ENCODE measurements around the gene WDR74. TPM values are rescaled to one million over a fixed set of nuclear protein-coding genes. Genes with fewer than 3 reads are reported as not detected.
"Not testable (repeated sequence)": the region's sequence is repeated elsewhere in the genome, so short reads cannot be mapped to it uniquely, and the experiment has no call there.

Gene WDR74
- total RNA-seq, 6 donors from 2014 or later = 31.5 to 56.6 (median 50.4) TPM

DNA sequence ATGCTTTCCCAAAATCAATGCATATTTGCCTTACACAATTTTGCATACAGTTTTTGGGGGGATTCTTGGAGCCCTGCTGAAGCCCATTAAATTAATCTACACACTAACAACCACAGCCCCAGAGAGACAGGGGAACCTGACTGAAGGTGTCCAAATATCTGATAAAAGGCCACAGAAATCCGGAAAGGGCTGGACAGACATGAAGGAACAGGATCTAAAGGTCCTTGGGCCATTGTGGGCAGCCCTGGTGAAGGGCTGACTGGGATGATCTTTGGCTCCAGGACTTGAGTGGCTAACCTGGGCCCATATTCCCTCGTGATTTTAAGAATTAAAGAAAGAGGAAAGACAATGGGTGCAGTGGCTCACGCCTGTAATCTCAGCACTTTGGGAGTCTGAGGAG lies 6.8 kb upstream of the WDR74 start:
- TF ChIP-seq POLR2A (IDR thresholded peaks at IDR 0.05) (no peak), EP300 (IDR thresholded peaks at IDR 0.05) (no peak), POLR2AphosphoS5 (IDR thresholded peaks at IDR 0.05) (no peak)
- TF ChIP-seq, protein P1, sequence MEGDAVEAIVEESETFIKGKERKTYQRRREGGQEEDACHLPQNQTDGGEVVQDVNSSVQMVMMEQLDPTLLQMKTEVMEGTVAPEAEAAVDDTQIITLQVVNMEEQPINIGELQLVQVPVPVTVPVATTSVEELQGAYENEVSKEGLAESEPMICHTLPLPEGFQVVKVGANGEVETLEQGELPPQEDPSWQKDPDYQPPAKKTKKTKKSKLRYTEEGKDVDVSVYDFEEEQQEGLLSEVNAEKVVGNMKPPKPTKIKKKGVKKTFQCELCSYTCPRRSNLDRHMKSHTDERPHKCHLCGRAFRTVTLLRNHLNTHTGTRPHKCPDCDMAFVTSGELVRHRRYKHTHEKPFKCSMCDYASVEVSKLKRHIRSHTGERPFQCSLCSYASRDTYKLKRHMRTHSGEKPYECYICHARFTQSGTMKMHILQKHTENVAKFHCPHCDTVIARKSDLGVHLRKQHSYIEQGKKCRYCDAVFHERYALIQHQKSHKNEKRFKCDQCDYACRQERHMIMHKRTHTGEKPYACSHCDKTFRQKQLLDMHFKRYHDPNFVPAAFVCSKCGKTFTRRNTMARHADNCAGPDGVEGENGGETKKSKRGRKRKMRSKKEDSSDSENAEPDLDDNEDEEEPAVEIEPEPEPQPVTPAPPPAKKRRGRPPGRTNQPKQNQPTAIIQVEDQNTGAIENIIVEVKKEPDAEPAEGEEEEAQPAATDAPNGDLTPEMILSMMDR (IDR thresholded peaks at IDR 0.05) = no peak

DNA sequence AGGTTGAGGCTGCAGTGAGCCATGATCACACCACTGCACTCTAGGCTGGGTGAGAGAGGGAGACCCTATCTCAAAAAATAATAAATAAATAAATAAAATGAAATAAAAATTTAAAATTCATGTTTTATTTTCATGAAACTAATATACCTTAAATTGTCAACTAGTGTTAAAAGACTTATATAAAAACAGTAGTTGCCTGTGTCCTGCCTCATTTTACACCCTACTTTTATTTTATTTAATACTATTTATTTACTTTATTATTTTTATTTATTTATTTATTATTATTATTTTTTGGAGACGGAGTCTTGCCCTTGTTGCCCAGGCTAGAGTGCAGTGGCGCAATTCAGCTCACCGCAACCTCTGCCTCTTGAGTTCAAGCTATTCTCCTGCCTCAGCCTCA lies 4.8 kb upstream of the WDR74 start:
- peaks cover 6 to 16% (median 10%) of the 10 kb centered on the region in 4 donors for H3K4me1 ChIP-seq
- H3K36me3 ChIP-seq = no peaks in the 10 kb centered on the region
- no peaks in the 10 kb centered on the region for H3K27me3 ChIP-seq
- no peak overlapping the region for H3K27ac ChIP-seq
- DNase-seq = no peak
- 97 to 98% methylated on average over 3 of the region's 3 CpGs for WGBS, 2 donors
- no peak for TF ChIP-seq EP300 (IDR thresholded peaks at IDR 0.05)
- TF ChIP-seq POLR2A (IDR thresholded peaks at IDR 0.05) = no peak
- TF ChIP-seq, protein P1 (IDR thresholded peaks at IDR 0.05) = no peak
- no peak overlapping the region for H3K4me3 ChIP-seq
- no peaks in the 10 kb centered on the region for H3K9me3 ChIP-seq
- ATAC-seq (ENCODE audit: low FRiP score in 2 of 2) = no peak

More for the DNA sequence above, 6.8 kb upstream of the WDR74 start:
- Histone ChIP-seq H3K4me3 (no peak overlapping the region), H3K4me1 (peaks cover 6 to 11% (median 7%) of the 10 kb centered on the region in 4 donors), H3K27me3 (no peaks in the 10 kb centered on the region), H3K27ac (no peak overlapping the region), H3K36me3 (peaks cover 0 to under 1% (median 0%) of the 10 kb centered on the region in 4 donors), H3K9me3 (no peaks in the 10 kb centered on the region)
- ATAC-seq (ENCODE audit: low FRiP score in 2 of 2) = no peak
- WGBS, 2 donors = 83 to 91% methylated on average over 3 of the region's 3 CpGs
- DNase-seq = no peak

DNA sequence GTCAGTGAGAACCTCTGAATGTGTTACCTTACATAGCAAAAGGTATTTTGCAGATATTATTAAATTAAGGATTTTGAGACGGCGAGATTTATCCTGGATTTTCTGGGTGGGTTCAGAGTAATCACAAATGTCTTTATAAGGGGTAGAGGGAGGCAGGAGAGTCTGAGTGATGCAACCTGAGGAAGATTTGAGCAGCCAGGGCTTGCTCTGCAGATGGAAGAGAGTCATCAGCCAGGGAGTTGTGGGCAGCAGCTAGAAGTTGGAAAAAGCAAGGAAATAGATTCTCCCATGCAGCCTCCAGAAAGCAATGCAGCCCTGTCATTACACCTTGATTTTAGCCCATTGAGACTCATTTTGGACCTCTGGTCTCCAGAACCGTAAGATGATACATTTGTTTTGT lies 4.1 kb upstream of the WDR74 start:
- Histone ChIP-seq H3K27me3 (no peaks in the 10 kb centered on the region), H3K4me3 (no peak overlapping the region), H3K36me3 (no peaks in the 10 kb centered on the region), H3K4me1 (peaks cover 12 to 23% (median 16%) of the 10 kb centered on the region in 4 donors), H3K9me3 (no peaks in the 10 kb centered on the region), H3K27ac (no peak overlapping the region)
- WGBS, 2 donors = 97 to 100% methylated on average over 3 of the region's 3 CpGs
- TF ChIP-seq, protein P1 (IDR thresholded peaks at IDR 0.05) = no peak
- TF ChIP-seq EP300 (IDR thresholded peaks at IDR 0.05) = no peak
- no peak for TF ChIP-seq POLR2A (IDR thresholded peaks at IDR 0.05)
- TF ChIP-seq POLR2AphosphoS5 (IDR thresholded peaks at IDR 0.05) = no peak
- no peak for DNase-seq
- ATAC-seq (ENCODE audit: low FRiP score in 2 of 2) = no peak

DNA sequence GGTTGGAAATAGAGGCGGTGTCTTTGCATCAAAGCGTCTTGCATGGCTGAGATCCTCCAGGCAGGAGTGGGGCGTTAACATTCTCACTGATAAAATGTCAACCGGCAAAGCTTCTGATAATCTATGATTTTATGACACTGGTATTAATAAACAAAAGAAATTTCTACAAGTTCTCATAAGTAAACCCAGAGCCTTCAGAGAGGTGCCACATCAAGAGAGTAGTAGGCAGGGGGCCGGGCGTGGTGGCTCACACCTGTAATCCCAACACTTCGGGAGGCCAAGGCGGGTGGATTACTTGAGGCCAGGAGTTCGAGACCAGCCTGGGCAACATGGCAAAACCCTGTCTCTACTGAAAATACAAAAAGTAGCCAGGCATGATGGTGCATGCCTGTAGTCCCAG lies 3.5 kb upstream of the WDR74 start:
- Histone ChIP-seq H3K4me3 (peak overlapping the region in 2 of 4 donors; percentile 51 to 57), H3K4me1 (peaks cover 16 to 29% (median 20%) of the 10 kb centered on the region in 4 donors), H3K27ac (peak overlapping the region; percentile 93 to 99 (median 98))
- H3K36me3 ChIP-seq; H3K9me3 ChIP-seq; DNase-seq; ATAC-seq (ENCODE audit: low FRiP score in 2 of 2); H3K27me3 ChIP-seq: not testable (repeated sequence)
- WGBS, 2 donors = 82 to 87% methylated on average over 9 of the region's 9 CpGs

DNA sequence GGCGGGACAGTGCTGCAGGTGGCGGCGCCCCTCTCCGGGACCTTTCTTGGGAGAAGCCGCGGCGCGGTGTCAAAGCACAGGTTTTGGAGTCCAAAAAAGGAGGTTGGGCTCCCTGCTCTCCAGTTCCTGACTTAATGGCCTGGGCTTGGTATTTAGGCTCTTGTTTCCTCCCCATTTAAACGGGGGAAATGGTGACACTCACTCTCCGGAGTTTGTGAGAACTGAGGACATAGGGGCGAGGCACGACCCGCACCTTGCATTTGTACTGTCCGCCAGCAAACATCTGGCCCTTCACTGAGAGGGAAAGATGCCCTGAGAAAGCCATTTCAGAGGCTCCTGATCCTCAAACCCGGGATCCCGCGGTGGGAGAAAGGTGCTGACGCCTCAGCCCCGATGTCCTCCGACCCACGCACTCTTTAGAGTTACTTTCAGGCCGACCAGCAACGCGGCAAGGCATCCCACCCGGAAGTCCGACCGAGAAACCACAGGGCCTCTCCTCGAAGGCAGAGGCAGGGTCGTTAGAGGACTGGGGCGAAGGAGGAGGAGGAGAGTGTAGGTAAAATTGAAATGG lies 2.9 kb upstream of the WDR74 start:
- TF ChIP-seq POLR2AphosphoS5 (IDR thresholded peaks at IDR 0.05) (no peak), POLR2A (IDR thresholded peaks at IDR 0.05) (no peak), EP300 (IDR thresholded peaks at IDR 0.05) (no peak)
- TF ChIP-seq, protein P1 (IDR thresholded peaks at IDR 0.05) = no peak
- H3K4me1 ChIP-seq = peaks cover 16 to 35% (median 20%) of the 10 kb centered on the region in 4 donors
- WGBS, 2 donors = 5 to 9% methylated on average over 21 to 30 of the region's 30 CpGs
- ATAC-seq (ENCODE audit: low FRiP score in 2 of 2) (peak; percentile 0 to 4), DNase-seq (peak; percentile 40 to 85)
- H3K9me3 ChIP-seq = no peaks in the 10 kb centered on the region
- H3K4me3 ChIP-seq = peak overlapping the region; percentile 15 to 60 (median 54)
- peak overlapping the region; percentile 93 to 99 (median 98) for H3K27ac ChIP-seq
- H3K27me3 ChIP-seq = no peaks in the 10 kb centered on the region
- no peaks in the 10 kb centered on the region for H3K36me3 ChIP-seq

Measured in upper lobe of left lung (tissue), 6 donors.